SK-N-MC (cell line): ENCODE data around the gene NTRK2.

Experiments used
- DNase-seq: peaks from one replicate; pipeline ENCODE4 v3.0.0-alpha.2; 2011; ENCODE audit warnings: low read depth, low spot score
- H3K27ac ChIP-seq: fragments of 200-600 bp; sonication (generic); 2 replicates; pipeline ENCODE4 v1.5.1; 2016; ENCODE audit warnings: mixed run types
- H3K36me3 ChIP-seq: fragments of 200-600 bp; sonication (generic); 2 replicates; pipeline ENCODE4 v1.6.1; 2017; ENCODE audit warnings: antibody characterized with exemption, low read length, mixed read lengths; ENCODE audit not compliant: insufficient read depth
- H3K4me3 ChIP-seq: fragments of 200-600 bp; sonication (generic); 2 replicates; pipeline ENCODE4 v1.5.1; 2016
- H3K9ac ChIP-seq: fragments of 200-600 bp; sonication (generic); 2 replicates; pipeline ENCODE4 v1.8.0; 2017; ENCODE audit warnings: mixed run types, mixed read lengths; ENCODE audit not compliant: insufficient read length
- H3K9me3 ChIP-seq: fragments of 200-600 bp; sonication (generic); 2 replicates; pipeline ENCODE4 v1.6.1; 2017; ENCODE audit warnings: low read depth, mild to moderate bottlenecking, antibody characterized with exemption, low read length, moderate library complexity, mixed read lengths
- EZH2 ChIP-seq: fragments of 200-600 bp; sonication (generic); IDR thresholded peaks from one replicate; pipeline ENCODE4 v1.6.1; 2017; ENCODE audit warnings: antibody characterized with exemption
- FOXP2 ChIP-seq: optimal IDR thresholded peaks from 2 replicates; pipeline ENCODE3; 2011; ENCODE audit warnings: mild to moderate bottlenecking, moderate library complexity; ENCODE audit not compliant: insufficient read depth; ENCODE audit errors: extremely low read length, control extremely low read depth
- POLR2AphosphoS5 ChIP-seq: IDR thresholded peaks from 2 replicates; pipeline ENCODE4 v1.6.1; 2012; ENCODE audit warnings: mild to moderate bottlenecking, low read depth, low read length, borderline replicate concordance

NTRK2 gene

DNA sequence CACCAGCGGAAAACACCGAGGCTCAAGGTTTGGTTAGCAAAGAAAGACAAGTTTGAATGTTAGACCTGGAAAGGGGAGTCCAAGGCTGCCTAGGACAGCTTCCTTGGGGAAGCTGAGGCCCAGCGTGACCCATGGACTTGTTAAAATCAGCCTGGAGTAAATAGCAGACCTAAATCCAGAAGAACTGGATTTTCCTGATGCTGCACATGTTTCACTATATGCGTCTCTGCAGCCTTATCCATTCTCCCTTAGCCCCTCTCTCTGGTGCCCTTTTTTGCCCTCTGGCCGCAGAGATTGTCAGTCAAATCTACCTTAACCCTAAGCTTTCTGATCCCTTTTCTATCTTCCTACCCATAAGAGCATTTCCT, 119.9 kb downstream of the NTRK2 start:
- Histone ChIP-seq H3K4me3 (no peak overlapping the region), H3K9me3 (no peaks in the 10 kb centered on the region), H3K27ac (no peak overlapping the region), H3K36me3 (no peaks in the 10 kb centered on the region), H3K9ac (no peak overlapping the region)
- no peak for DNase-seq
- no peak for TF ChIP-seq EZH2
- no peak for TF ChIP-seq POLR2AphosphoS5
- TF ChIP-seq FOXP2, result no peak

DNA sequence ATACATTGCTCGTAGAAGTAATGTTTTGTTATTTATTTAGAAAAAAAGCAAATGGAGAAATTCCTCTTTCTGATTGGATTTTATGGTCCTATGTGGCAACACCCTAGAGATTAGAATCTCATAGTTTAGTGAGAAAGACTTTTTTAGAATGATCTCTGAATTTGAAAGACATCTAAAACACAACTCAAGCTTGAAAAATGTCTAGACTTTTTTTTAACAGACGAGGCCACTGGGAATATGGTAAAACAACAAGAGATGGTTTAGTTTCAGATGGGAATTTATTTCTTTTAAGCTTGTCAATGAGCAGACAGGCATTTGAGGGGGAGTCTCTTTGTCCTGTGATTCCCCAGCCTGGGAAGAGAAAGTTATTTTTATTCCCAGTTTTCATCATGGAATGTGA, 122.1 kb downstream of the NTRK2 start:
- Histone ChIP-seq H3K4me3 (no peak overlapping the region), H3K27ac (no peak overlapping the region), H3K9ac (no peak overlapping the region), H3K9me3 (no peaks in the 10 kb centered on the region), H3K36me3 (no peaks in the 10 kb centered on the region)
- TF ChIP-seq EZH2, result no peak
- TF ChIP-seq FOXP2, result no peak
- TF ChIP-seq POLR2AphosphoS5, result no peak
- no peak for DNase-seq

DNA sequence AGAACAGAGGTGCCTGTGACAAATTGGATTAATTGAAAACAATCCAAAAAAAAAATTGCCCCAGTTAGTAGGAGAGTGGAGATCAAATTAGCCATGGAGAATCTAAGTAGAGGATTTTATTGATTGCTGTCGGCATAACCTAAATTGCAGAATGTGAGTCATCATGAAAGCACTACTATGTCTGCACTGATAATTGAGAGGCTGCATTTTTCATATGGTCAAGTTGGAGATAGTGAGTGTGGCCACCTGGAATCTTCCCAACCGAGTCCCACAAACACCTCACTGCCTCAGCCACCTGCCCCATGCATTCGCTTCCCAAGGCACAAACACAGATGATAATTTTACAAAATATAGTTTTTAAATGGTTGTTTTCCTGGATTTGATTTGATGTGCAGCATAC, 123.7 kb downstream of the NTRK2 start:
- Histone ChIP-seq H3K27ac (no peak overlapping the region), H3K36me3 (no peaks in the 10 kb centered on the region), H3K9ac (no peak overlapping the region), H3K9me3 (no peaks in the 10 kb centered on the region), H3K4me3 (no peak overlapping the region)
- DNase-seq, result no peak
- no peak for TF ChIP-seq EZH2
- TF ChIP-seq POLR2AphosphoS5, result no peak
- no peak for TF ChIP-seq FOXP2

DNA sequence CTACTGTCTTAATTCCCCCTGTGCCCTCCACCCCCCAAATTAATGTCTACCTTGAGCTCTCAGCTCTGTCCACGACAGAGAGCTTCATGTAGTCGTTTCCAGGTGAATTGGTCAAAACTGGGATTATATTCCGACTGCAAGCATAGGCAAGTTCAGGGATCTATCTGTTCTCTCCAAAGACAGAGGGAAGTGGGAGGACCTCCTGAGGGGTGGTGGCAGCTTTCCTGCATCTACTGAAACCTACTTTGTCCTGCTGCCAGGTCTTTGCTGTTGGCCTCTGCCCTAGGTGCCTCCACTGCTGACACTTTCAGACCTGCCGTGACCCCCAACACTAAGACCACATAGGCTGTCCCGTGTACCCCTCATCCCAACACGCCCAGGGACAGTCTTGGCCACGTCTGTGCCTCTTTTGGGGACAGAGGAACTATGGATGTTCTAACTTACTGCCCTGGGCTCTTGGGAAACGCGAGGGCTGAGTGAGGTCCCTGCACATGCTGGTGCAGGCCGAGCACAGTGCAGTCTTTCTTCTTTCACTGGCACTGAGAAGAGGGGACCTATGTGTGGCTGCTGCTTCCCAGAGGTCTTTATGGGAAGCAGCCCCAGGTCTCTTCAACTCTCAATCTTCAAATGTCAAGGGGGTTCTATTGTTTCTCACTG, 125.6 kb downstream of the NTRK2 start:
- Histone ChIP-seq H3K9ac (no peak overlapping the region), H3K27ac (no peak overlapping the region), H3K4me3 (no peak overlapping the region), H3K9me3 (no peaks in the 10 kb centered on the region), H3K36me3 (no peaks in the 10 kb centered on the region)
- TF ChIP-seq FOXP2 (no peak), EZH2 (no peak), POLR2AphosphoS5 (no peak)
- DNase-seq, result no peak

DNA sequence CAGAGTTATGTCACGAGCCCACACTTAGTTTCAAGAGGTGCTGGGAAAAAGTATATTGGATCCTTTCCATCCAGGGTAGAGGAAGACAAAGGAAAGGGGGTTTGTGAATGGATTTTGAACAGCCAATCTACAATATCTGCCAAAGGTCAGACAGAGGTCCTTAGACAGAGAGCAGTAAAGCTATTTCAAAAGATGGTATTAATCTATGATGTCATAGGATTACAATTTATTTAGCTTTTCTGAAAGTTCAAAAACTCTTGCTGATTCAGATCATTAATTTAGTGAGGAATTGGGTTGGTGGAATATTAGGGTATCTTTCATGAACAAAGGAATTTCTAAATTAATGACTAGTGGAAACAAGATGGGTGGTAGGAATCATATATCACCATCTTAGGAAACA, 126.9 kb downstream of the NTRK2 start:
- H3K27ac ChIP-seq, result no peak overlapping the region
- no peak for TF ChIP-seq EZH2
- TF ChIP-seq FOXP2, result no peak
- no peak for TF ChIP-seq POLR2AphosphoS5

DNA sequence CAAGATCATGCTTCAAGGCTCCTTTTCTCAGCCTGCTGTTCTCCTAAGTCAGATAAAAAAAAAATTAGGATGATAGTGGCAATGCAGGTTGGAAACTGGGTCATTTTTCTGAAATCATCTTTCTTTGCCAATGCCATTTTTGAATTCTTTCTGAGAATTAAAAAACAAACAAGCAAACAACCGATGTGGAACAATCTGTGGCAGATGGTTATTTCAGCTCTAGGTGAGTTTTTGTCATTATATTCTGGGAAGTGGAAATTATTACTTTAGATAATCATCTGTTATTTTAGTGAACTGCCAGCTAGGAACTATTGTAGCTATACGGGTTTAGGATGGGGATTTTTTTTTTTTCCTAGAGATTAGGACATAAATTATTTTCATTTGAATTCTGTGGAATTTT, 129.7 kb downstream of the NTRK2 start:
- H3K4me3 ChIP-seq, result no peak overlapping the region
- no peaks in the 10 kb centered on the region for H3K36me3 ChIP-seq
- no peak overlapping the region for H3K27ac ChIP-seq
- DNase-seq, result no peak
- H3K9me3 ChIP-seq, result no peaks in the 10 kb centered on the region
- TF ChIP-seq POLR2AphosphoS5 (no peak), EZH2 (no peak), FOXP2 (no peak)
- H3K9ac ChIP-seq, result no peak overlapping the region

More for the DNA sequence above, 126.9 kb downstream of the NTRK2 start:
- Histone ChIP-seq H3K4me3 (no peak overlapping the region), H3K9ac (no peak overlapping the region), H3K9me3 (no peaks in the 10 kb centered on the region), H3K36me3 (no peaks in the 10 kb centered on the region)
- DNase-seq, result no peak

DNA sequence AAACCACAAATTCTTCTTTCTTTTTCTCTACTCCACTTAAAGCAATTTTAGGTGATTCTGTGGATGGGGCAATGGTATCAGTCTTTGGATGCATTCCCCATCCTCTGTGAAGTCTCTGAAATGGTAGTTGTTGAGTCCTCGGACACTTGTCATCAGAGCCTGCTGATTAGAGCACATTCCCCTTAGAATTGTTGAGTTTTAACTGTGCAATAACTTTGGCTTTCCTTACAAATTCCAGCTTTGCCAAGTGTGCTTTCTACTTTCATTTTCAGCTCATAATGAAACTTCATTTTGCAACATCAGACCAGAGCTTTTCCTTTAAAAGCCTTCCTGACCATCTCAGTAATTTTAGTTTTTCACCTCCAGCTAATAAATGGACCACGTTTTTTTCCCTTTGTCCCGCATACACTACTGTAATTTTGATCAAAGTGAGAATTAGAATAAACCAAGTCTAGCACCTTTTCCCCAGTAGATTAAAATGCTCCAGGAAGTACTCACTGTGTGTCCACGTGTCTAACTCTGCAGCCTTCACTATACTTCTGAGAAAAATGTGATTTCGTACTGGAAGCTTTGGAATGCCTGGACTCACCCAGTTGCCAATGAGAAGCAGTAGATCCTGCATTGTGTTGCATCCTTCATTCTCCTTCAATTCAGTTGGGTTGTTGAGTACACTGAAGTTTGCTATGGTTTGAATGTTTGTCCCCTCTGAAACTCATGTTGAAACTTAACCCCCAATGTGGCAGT, 135.6 kb downstream of the NTRK2 start:
- no peaks in the 10 kb centered on the region for H3K36me3 ChIP-seq
- DNase-seq, result no peak
- no peak overlapping the region for H3K4me3 ChIP-seq
- TF ChIP-seq EZH2 (no peak), POLR2AphosphoS5 (no peak)
- H3K9ac ChIP-seq, result no peak overlapping the region
- H3K27ac ChIP-seq, result no peak overlapping the region
- H3K9me3 ChIP-seq, result no peaks in the 10 kb centered on the region

DNA sequence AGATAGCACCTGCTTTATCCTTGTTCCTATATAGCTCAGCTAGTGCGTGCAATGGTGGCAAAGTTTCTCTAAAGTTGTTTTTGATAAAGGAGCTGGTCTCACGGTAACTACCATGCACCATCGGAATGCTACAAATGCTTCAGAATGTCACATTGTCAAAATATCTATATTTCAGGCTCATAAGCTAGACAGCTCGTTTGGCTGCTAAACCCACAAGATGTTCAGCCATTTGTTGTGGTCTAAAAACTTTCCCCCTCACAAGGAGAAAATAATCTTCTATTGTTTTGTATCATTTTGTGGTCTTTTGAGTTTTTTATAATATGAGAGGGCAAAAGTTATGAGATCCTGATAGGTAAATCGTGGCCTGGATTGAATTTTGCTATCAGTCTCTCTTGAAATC, 137.9 kb downstream of the NTRK2 start:
- H3K9me3 ChIP-seq, result no peaks in the 10 kb centered on the region
- H3K36me3 ChIP-seq, result no peaks in the 10 kb centered on the region
- H3K9ac ChIP-seq, result no peak overlapping the region
- H3K4me3 ChIP-seq, result no peak overlapping the region
- DNase-seq, result no peak
- H3K27ac ChIP-seq, result no peak overlapping the region
- TF ChIP-seq FOXP2 (no peak), POLR2AphosphoS5 (no peak), EZH2 (no peak)
